Effector memory CD4-positive, alpha-beta T cell (primary cell): ENCODE results near the gene ZFR2.

Source experiments
- DNase-seq, 3 donors: peaks; one replicate each; pipeline ENCODE4 v3.0.0-alpha.2; 2020
- H3K27ac ChIP-seq: 2 replicates; pipeline ENCODE4 v1.7.0; 2013; ENCODE audit warnings: mild to moderate bottlenecking, low read length, moderate library complexity; ENCODE audit not compliant: insufficient read depth, poor library complexity, severe bottlenecking
- H3K27me3 ChIP-seq: replicated peaks from 2 replicates; pipeline ENCODE4 v1.7.0; 2013; ENCODE audit warnings: mild to moderate bottlenecking, low read length; ENCODE audit not compliant: insufficient read depth, control insufficient read depth, poor library complexity, severe bottlenecking
- H3K36me3 ChIP-seq: 2 replicates; pipeline ENCODE4 v1.7.0; 2013; ENCODE audit warnings: mild to moderate bottlenecking, low read length, moderate library complexity; ENCODE audit not compliant: control insufficient read depth, insufficient read depth
- H3K4me1 ChIP-seq: 2 replicates; pipeline ENCODE4 v1.7.0; 2013; ENCODE audit warnings: low read length, mild to moderate bottlenecking; ENCODE audit not compliant: control insufficient read depth, insufficient read depth, poor library complexity, severe bottlenecking
- H3K4me3 ChIP-seq: 2 replicates; pipeline ENCODE4 v1.7.0; 2013; ENCODE audit warnings: low read length, low read depth, mild to moderate bottlenecking; ENCODE audit not compliant: insufficient read depth, poor library complexity, severe bottlenecking
- H3K9me3 ChIP-seq: 2 replicates; pipeline ENCODE4 v1.7.0; 2013; ENCODE audit warnings: mild to moderate bottlenecking, low read length, moderate library complexity; ENCODE audit not compliant: control insufficient read depth
- total RNA-seq, 3 donors: gene quantifications; one replicate each; lab custom pipeline; 2026; lab: John Stamatoyannopoulos, UW

ZFR2 gene
- 0.97 to 1.1 (median 1.0) reads per million in 3 donors for total RNA-seq

- H3K9me3 ChIP-seq, result no peaks in the 10 kb centered on the region
- H3K27ac ChIP-seq, result no peak within 1 kb of the TSS
- H3K4me3 ChIP-seq, result no peak within 1 kb of the TSS
- peak in 1 of 3 donors; percentile 12 for DNase-seq
- peaks cover 20% of the 10 kb centered on the region for H3K27me3 ChIP-seq
- no peaks in the 10 kb centered on the region for H3K4me1 ChIP-seq
- H3K36me3 ChIP-seq, result no peaks in the 10 kb centered on the region
These were observed at the start of gene ZFR2 for GRCh38 chr19:3868770-3869456. Gene ZFR2, minus strand, starts transcription at chr19:3869038. Its CDS starts 21 bp downstream, at chr19:3869017.

GRCh38 chr19:3916033-3916432, 47.2 kb upstream of the ZFR2 start:
- no peak overlapping the region for H3K27ac ChIP-seq
- H3K27me3 ChIP-seq, result no peaks in the 10 kb centered on the region
- no peak overlapping the region for H3K4me3 ChIP-seq
- no peaks in the 10 kb centered on the region for H3K9me3 ChIP-seq
- no peak for DNase-seq
- H3K4me1 ChIP-seq, result no peaks in the 10 kb centered on the region
- H3K36me3 ChIP-seq, result no peaks in the 10 kb centered on the region

- Histone ChIP-seq H3K27me3 (no peaks in the 10 kb centered on the region), H3K36me3 (no peaks in the 10 kb centered on the region), H3K4me3 (no peak overlapping the region), H3K27ac (no peak overlapping the region), H3K4me1 (no peaks in the 10 kb centered on the region), H3K9me3 (no peaks in the 10 kb centered on the region)
- DNase-seq, result no peak
These were observed 45.4 kb upstream of the ZFR2 start for GRCh38 chr19:3914199-3914598.

- Histone ChIP-seq H3K4me3 (no peak overlapping the region), H3K27me3 (no peaks in the 10 kb centered on the region), H3K27ac (no peak overlapping the region), H3K36me3 (no peaks in the 10 kb centered on the region), H3K4me1 (no peaks in the 10 kb centered on the region), H3K9me3 (no peaks in the 10 kb centered on the region)
- no peak for DNase-seq
These were observed 41.3 kb upstream of the ZFR2 start for GRCh38 chr19:3910105-3910504.

- H3K4me1 ChIP-seq, result no peaks in the 10 kb centered on the region
- H3K27me3 ChIP-seq, result no peaks in the 10 kb centered on the region
- H3K36me3 ChIP-seq, result no peaks in the 10 kb centered on the region
- no peak overlapping the region for H3K4me3 ChIP-seq
- DNase-seq, result no peak
- H3K27ac ChIP-seq, result no peak overlapping the region
- no peaks in the 10 kb centered on the region for H3K9me3 ChIP-seq
These were observed 39.6 kb upstream of the ZFR2 start for GRCh38 chr19:3908266-3909054.

- H3K27me3 ChIP-seq, result no peaks in the 10 kb centered on the region
- no peaks in the 10 kb centered on the region for H3K4me1 ChIP-seq
- no peak for DNase-seq
- H3K36me3 ChIP-seq, result no peaks in the 10 kb centered on the region
- H3K4me3 ChIP-seq, result no peak overlapping the region
- no peak overlapping the region for H3K27ac ChIP-seq
- no peaks in the 10 kb centered on the region for H3K9me3 ChIP-seq
These were observed 38.9 kb upstream of the ZFR2 start for GRCh38 chr19:3907626-3908265.

- DNase-seq, result no peak
- no peak overlapping the region for H3K4me3 ChIP-seq
- no peaks in the 10 kb centered on the region for H3K4me1 ChIP-seq
- H3K27ac ChIP-seq, result no peak overlapping the region
- no peaks in the 10 kb centered on the region for H3K27me3 ChIP-seq
- no peaks in the 10 kb centered on the region for H3K36me3 ChIP-seq
- no peaks in the 10 kb centered on the region for H3K9me3 ChIP-seq
These were observed 35.4 kb upstream of the ZFR2 start for GRCh38 chr19:3904233-3904632.

- no peak for DNase-seq
- no peaks in the 10 kb centered on the region for H3K4me1 ChIP-seq
- no peak overlapping the region for H3K4me3 ChIP-seq
- H3K9me3 ChIP-seq, result no peaks in the 10 kb centered on the region
- no peaks in the 10 kb centered on the region for H3K36me3 ChIP-seq
- H3K27me3 ChIP-seq, result no peaks in the 10 kb centered on the region
- no peak overlapping the region for H3K27ac ChIP-seq
These were observed 33.6 kb upstream of the ZFR2 start for GRCh38 chr19:3902317-3902973.

GRCh38 chr19:3899531-3900294, 30.9 kb upstream of the ZFR2 start:
- no peak overlapping the region for H3K4me3 ChIP-seq
- H3K9me3 ChIP-seq, result no peaks in the 10 kb centered on the region
- no peak for DNase-seq

More at GRCh38 chr19:3899531-3900294, 30.9 kb upstream of the ZFR2 start:
- no peak overlapping the region for H3K27ac ChIP-seq
- no peaks in the 10 kb centered on the region for H3K4me1 ChIP-seq
- H3K36me3 ChIP-seq, result no peaks in the 10 kb centered on the region
- H3K27me3 ChIP-seq, result no peaks in the 10 kb centered on the region
